Left ventricle myocardium inferior (tissue), 1 donor: Measurements from ENCODE around the gene RPE65. TPM values are rescaled to one million over a fixed set of nuclear protein-coding genes. Genes with fewer than 3 reads are reported as not detected.

Experiments
- DNase-seq: peaks from one replicate; pipeline ENCODE4 v3.0.0-alpha.2; 2020
- H3K27ac ChIP-seq: fragments of 200-600 bp; replicated peaks from 2 replicates; pipeline ENCODE4 v1.8.0; 2021
- H3K27me3 ChIP-seq: fragments of 200-600 bp; 2 replicates; pipeline ENCODE4 v1.8.0; 2021; ENCODE audit warnings: low read depth
- H3K36me3 ChIP-seq: fragments of 200-600 bp; 2 replicates; pipeline ENCODE4 v1.8.0; 2021
- H3K4me1 ChIP-seq: fragments of 200-600 bp; 2 replicates; pipeline ENCODE4 v1.8.0; 2021
- H3K4me3 ChIP-seq: fragments of 200-600 bp; 2 replicates; pipeline ENCODE4 v1.8.0; 2021; ENCODE audit warnings: mild to moderate bottlenecking, moderate library complexity
- H3K9me3 ChIP-seq: fragments of 200-600 bp; replicated peaks from 2 replicates; pipeline ENCODE4 v1.8.0; 2021
- CTCF ChIP-seq: fragments of 200-600 bp; IDR thresholded peaks from 2 replicates; pipeline ENCODE4 v1.8.0; 2021; ENCODE audit warnings: antibody characterized with exemption, mild to moderate bottlenecking, borderline replicate concordance
- intact Hi-C: fragments of 100-400 bp; cut with micrococcal nuclease; formaldehyde crosslinking; loops from one replicate; pipeline ENCODE4 v1.11.0; 2022
- total RNA-seq: library from RNA; stranded (reverse); fragmentation: NEBNext Ultra II Directional; extraction: Animal tissue kit (Norgen Biotek cat#: 25700); gene quantifications from one replicate; pipeline ENCODE4 v1.2.1, GENCODE V29; 2021
- donor health status: DM: no; HTN: yes; CAD: no; lungs with severe emphysema.

RPE65 gene
- total RNA-seq, 1 donor from 2014 or later = not detected

- no peak overlapping the region for H3K4me3 ChIP-seq
Measured at GRCh38 chr1:68438310-68438709, 11.4 kb downstream of the RPE65 start.

GRCh38 chr1:68433395-68433794 lies 16.4 kb downstream of the RPE65 start:
- Histone ChIP-seq H3K9me3 (no peaks in the 10 kb centered on the region), H3K27me3 (peaks cover 17% of the 10 kb centered on the region), H3K36me3 (no peaks in the 10 kb centered on the region), H3K27ac (no peak overlapping the region), H3K4me3 (no peak overlapping the region), H3K4me1 (no peaks in the 10 kb centered on the region)
- intact Hi-C loops = no loop called here
- no peak for DNase-seq
- no peak for TF ChIP-seq CTCF

More at GRCh38 chr1:68438310-68438709, 11.4 kb downstream of the RPE65 start:
- Histone ChIP-seq H3K9me3 (no peaks in the 10 kb centered on the region), H3K27ac (no peak overlapping the region), H3K27me3 (peaks cover 13% of the 10 kb centered on the region), H3K36me3 (no peaks in the 10 kb centered on the region), H3K4me1 (no peaks in the 10 kb centered on the region)
- TF ChIP-seq CTCF = no peak
- intact Hi-C loops = no loop called here
- DNase-seq = no peak

GRCh38 chr1:68431076-68431475 lies 18.7 kb downstream of the RPE65 start:
- no peak for DNase-seq
- TF ChIP-seq CTCF = no peak
- Histone ChIP-seq H3K27me3 (peaks cover 9% of the 10 kb centered on the region), H3K9me3 (no peaks in the 10 kb centered on the region), H3K4me1 (no peaks in the 10 kb centered on the region), H3K4me3 (no peak overlapping the region), H3K36me3 (no peaks in the 10 kb centered on the region), H3K27ac (no peak overlapping the region)
- intact Hi-C loops = no loop called here

GRCh38 chr1:68429233-68429808 lies 20.4 kb downstream of the RPE65 start:
- Histone ChIP-seq H3K4me3 (no peak overlapping the region), H3K27me3 (peaks cover 9% of the 10 kb centered on the region), H3K4me1 (no peaks in the 10 kb centered on the region), H3K36me3 (no peaks in the 10 kb centered on the region), H3K27ac (no peak overlapping the region), H3K9me3 (no peaks in the 10 kb centered on the region)
- DNase-seq = no peak
- no peak for TF ChIP-seq CTCF
- intact Hi-C loops = no loop called here

GRCh38 chr1:68426594-68426993 lies 23.2 kb downstream of the RPE65 start:
- no peak overlapping the region for H3K27ac ChIP-seq
- no peaks in the 10 kb centered on the region for H3K9me3 ChIP-seq
- TF ChIP-seq CTCF = no peak
- intact Hi-C loops = no loop called here
- H3K4me3 ChIP-seq = no peak overlapping the region
- H3K4me1 ChIP-seq = no peaks in the 10 kb centered on the region
- no peak for DNase-seq
- H3K27me3 ChIP-seq = peaks cover 9% of the 10 kb centered on the region
- H3K36me3 ChIP-seq = no peaks in the 10 kb centered on the region
